Cortex of kidney (tissue), 1 donor: ENCODE measurements around the gene CUBN.

Experiments
- DNase-seq: peaks from one replicate; lab custom pipeline; 2025; lab: John Stamatoyannopoulos, UW

The CUBN gene

DNA sequence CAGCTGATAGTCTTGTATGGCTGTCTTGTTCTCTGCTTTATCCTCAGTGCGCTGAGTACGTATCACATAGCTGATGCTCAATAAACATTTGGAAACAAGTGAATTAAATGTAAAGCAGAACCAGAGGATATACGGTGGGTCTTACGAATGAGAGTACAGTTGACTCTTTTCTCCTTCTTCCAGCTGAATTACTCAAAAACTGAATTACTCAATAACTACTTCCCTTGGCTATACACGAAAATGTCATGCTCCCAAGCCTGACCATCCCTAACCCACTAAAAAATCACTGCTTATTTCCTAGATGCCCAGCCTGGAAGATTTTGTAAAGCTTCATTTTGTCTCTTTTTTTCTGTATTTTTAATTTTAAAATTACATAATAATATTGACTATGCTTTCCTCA lies 309.2 kb downstream of the CUBN start:
- no peak for DNase-seq

DNA sequence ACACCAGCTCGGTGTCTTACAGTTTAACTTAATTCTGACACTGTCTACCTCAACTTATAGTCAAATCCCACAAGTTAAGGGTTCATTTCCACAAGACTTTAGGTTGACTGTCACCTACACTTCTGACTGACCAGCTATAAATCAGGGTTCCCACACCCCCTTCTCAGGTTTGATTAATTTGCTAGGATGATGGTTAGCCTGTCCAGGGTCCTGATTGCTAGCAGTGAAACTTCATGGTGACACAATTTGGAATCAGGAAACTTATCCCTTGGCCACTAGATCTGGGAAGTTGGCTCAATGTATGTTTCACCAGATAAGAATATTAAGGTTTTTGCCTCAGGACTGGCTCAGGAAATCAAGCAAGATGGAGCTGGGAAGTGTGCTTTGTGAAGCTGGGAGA lies 309.6 kb downstream of the CUBN start:
- DNase-seq: no peak

DNA sequence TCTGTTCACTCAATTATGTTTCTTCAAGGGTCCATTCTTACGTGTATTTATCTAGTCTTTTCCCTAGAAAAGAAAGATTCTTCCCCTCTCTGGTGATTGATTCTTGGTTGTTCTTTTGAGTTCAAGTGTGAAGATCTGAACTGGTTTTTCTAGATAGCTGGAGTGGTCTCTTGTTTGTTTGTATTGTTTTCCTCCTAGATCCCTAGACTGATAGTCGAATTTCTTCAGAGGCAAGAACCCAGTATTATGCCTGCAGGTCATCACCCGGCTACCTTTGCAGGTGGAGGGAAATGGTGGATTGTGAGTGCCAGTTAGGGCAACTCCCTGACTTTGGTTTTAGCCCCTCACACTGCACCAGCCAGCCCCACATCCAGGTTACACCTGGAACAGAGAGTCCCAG lies 310.2 kb downstream of the CUBN start:
- DNase-seq: no peak

DNA sequence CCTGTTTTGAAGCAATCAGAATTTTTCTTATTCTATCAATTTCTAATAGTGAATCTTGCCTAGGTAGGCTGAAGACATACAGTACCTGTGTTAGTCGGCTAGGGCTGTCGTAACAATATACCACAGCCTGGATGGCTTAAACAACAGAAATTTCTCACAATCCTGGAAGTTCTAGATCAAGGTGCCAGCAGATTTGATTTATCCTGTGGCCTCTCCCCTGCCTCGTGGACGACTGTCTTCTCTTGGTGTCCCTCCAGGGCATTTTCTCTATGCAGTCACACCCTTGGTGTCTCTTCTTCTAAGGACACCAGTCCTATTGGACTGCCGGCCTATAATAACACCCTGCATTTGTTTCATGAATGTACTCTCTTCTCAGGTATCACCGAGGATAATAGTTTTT lies 310.6 kb downstream of the CUBN start:
- DNase-seq: no peak

DNA sequence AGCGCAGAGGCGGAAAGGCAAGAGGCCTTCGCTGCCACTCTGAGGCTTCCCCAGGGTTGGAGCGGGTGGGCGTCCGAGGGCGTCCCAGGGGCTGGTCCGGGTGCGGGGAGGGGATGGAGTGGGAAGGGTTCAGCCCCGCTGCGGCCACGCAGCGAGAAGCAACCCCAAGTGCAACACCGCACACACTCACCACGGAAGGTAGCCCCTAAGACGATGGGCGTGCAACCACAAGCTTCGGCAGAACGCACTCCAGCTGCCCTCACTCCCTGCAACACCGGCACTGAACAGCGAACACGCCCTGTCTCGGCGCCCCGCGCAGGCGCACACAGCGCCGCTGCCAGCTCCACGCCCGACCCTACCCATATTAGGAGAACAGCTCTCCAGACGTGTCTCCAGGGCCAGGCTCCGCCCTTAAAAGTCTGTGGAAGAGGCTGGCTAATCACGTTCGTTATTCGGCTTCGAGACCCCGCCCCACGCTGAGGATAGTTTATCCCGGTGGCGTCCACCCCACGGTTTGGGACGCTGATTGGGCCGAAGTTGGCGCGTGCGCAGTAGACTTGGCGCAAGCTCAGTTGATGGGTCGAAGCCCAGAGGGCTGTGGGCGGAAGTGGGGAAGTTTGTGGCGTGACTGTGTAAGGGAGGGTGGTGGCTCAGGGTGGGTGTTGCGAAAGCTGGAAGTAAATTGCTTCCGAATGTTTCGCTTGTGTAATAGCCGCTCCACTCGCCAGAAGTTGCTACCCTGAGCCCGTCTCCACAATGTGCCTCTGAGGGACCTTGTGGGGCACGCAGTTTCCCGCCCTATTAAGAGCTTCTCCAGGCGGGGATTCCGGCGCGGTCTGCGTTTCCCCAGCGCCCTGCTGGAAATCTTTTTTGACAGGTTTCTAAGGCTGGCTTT lies 312.2 kb downstream of the CUBN start, which contains the start of gene RSU1:
Gene RSU1, minus strand, starts transcription at position 300 of the 895 bp plus-strand sequence. CDS start 343 bp downstream, outside the sequence.
- peak; percentile 75 for DNase-seq

DNA sequence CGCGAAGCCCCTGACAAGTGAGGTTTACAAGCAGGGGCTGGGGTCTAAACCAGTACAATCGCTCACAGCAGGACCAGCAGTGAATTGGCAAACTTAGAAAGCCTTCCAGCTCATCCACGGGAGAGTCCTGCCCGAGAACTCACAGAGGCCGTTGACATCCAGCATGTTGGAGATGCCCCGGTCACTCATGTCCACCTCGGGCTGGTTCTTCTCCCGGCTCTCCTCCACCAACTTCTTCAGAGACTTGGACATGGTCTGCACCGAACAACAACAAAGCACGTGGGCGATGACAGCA lies 312.8 kb downstream of the CUBN start:
- DNase-seq: no peak

DNA sequence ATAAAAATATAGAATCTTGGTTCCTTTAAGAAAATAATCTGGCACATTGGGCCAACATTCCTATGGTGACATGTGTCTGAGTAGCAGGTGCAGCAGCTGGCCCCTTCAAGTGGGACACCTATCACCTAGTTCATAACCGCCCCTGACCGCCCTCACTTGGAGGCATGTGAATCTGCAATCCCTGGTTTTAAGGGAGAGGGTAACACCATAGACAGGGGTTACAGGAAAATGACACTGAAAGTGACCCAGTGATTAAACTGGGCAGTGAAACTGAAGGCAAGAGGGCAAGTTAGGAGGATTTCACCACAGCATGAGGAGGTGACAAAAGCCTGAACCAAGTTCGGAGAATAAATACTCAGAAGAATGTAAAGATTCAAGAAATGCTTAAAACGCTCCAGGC lies 313.4 kb downstream of the CUBN start:
- DNase-seq: no peak

DNA sequence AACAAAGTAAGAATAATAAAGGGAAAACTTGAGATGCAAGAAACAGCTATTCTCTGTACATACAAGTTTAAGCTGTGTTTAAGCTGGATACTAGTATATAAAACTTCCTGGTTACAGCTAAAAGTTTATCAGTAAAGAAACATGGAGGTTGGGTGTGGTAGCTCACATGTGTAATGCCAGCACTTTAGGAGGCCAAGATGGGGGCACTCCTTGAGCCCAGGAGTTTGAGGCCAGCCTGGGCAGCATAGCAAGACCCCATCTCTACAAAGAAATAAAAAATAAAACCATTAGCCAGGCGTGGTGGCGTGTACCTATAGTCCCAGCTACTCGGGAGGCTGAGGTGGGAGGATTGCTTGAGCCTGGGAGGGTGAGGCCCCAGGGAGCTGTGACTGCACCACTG lies 315.6 kb downstream of the CUBN start:
- DNase-seq: no peak

DNA sequence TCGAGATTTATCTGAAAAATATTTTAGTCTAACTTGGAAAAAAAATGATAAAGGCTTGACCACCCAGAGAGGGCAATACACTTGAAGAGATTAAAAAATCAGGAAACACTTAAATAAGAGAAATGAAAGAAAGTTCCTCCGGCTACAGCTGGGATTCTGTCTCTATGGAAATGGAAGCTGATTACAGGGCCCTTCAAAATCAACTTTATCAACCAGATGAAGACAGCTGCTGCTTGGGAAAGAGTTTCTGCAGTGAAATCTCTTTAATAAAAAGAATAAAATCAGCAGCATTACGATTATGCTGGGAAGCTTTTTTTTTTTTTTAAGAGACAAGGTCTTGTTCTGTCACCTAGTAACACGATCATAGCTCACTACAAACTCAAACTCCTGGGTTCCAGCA lies 316.9 kb downstream of the CUBN start:
- no peak for DNase-seq

DNA sequence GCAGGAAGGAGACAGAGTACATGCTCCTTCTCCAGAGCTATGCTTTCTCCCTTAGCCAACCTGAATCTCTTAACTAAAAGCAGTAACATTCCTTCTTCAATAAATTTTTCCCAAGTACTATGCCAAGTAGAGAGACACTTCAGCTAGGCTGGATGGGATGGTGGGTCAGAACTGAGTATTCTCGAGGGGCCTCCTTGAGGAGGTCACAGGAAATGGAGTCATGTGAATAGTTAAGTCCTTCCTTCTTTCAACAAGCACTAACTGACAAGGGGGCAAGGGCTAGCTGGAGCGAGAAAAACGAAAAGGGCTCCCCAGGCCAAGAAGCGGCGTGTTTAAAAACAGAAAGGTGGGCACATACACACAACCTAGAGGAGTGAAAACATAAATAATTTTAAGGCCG lies 317.8 kb downstream of the CUBN start:
- no peak for DNase-seq

DNA sequence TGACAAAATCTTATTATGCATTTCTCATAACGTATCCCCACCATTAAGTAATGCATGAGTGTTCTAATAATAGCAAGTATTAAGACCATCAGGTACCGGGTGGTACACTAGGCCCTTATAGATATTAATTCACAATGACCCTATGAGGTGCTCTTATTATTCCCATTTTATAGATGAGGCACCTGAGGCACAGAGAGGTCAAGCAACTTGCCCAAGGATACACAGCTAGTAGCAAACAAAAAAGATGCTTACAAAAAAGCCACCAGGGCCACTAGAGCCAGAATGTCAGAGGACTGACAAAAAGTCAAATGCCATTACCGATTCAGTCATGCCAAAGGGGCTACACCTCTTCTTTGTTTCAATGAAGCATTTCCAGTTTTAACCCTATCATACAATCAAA lies 318.3 kb downstream of the CUBN start:
- no peak for DNase-seq

DNA sequence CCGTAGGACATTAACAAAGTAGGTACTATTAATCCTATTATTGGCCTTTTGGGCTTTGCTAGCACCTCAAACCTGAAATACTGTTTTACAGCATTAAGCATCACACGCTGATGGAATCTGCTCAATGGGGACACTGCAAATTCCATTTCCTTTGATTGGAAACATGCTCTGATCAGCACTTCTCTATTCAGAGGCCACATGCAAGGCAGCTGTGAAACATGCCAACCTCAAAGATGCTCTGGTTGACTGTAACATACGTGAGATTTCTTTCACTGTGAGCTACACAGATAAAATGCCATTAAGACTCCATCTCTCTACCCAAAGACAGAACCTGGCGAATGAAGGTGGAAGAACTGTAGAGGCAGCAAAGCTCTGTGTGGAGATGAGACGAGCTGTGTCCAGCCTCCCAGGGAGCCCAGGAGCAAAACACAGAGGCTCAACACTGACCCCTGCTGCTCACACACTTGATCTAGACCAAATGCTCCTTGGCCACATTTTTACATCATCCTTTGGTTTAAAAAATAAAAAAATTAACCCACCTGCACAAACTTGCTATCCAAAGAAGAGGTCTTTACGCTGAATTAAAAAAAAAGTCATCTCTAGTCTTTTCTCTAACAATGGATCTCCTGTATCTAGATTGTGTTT lies 320.4 kb downstream of the CUBN start:
- no peak for DNase-seq

DNA sequence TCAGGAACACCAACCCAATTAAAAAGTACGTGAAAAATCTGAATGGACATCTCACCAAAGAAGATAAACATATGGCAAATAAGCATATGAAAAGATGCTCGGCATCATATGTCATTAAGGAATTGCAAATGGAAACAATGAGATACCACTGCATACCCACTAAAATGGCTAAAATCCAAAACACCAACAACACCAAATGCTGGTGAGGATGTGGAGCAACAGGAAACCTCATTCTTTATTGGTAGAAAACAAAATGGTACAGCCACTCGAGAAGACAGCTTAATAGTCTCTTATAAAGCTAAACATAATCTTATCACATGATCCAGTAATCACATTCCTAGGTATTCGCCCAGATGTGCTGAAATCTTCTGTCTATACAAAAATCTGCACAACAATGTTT lies 325.5 kb downstream of the CUBN start:
- no peak for DNase-seq

DNA sequence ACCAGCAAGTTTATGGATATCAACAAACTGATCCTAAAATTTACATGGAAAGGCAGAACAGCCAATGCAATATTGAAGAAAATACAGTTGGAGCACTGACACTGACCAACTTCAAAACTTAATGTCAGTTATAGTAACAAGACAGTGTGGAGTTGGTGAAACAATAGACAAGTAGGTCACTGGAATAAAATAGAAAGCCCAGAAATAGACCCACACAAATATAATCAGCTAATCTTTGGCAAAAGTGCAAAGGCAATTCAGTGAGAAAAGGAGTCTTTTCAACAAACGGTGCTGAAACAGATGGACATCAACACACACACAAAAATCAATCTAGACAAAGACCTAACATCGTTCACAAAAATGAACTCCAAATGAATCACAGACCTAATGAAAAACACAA lies 326.1 kb downstream of the CUBN start:
- no peak for DNase-seq

DNA sequence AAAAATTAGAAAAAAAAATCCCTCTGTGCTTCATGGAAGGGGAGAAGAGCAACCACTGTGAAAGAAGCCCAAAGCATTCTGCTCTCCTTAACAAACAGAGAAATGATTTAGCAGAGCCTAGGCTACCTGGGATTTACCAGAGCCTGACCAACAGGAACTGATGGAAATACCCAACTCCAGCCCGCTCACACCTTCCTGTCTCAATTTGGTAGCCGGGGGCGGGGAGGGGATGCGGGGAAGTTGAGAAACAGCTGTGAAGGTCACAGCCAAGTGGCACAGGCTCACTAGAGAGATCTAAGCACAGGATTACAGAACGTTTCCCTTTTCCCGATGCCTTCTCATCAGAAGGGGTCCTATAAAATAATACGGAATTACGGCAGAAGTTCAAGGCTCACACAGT lies 330.0 kb downstream of the CUBN start:
- DNase-seq: no peak

DNA sequence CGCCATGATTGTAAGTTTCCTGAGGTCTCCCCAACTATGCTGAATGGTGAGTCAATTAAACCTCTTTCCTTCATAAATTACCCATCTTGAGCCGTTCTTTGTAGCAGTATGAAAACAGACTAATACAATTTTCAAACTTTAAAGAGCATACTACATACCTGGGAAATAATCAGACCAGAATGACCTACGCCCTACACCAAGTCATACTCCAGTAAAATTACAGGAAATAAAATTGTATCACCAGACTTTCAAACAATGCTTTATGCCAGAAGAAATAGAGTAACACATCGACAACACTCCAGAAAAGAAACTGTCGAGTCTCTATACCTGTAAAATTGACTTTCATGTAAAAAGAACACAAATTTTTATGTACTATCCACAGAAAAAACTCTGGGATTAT lies 331.0 kb downstream of the CUBN start:
- DNase-seq: no peak

DNA sequence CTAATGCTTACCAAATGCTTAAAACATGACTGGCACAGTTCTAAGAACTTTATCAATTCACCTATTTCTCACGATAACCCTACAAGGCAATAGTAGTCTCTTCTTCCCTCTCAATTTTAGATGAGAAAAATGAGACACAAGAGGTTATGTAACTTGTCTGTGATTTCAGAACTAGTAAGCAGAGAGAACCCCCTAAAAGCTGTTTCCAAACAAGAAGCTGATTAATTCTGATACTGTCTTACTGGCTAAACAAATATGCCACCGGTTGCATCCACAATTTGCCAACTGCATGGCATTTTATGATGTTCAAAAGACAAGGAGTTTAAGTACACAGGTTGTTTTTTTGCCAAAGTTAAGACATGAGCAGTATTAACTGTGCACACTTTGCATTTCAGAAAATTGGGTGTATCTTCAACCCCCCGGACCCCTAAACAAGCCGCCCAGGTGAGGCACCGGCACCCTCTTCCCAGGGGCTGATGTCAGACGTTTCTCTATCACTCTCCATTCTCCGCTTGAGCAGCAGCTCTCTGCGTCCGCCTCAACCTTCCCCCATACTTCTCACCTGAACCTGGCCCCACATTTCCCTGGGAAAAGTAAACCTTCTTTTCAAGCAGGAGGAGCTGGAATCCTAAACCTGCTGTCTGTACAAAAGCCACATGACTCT lies 334.1 kb downstream of the CUBN start:
- DNase-seq: no peak

DNA sequence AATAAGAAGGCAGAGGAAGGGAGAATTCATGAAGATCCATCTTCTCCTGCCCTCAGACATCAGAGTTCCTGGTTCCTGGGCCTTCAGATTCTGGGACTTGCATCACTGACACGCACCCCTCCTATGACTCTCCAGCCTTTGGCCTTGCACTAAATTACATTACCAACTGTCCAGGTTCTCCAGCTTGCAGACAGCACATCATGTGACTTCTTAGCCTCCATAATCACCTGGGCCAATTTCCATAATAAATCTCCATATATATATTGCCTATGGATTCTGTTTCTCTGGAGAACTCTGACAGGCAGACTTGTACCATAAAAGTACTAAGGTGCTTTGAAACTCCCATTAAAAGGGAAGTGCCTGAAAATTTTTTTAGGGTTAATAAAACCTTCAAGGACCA lies 335.6 kb downstream of the CUBN start:
- DNase-seq: no peak

DNA sequence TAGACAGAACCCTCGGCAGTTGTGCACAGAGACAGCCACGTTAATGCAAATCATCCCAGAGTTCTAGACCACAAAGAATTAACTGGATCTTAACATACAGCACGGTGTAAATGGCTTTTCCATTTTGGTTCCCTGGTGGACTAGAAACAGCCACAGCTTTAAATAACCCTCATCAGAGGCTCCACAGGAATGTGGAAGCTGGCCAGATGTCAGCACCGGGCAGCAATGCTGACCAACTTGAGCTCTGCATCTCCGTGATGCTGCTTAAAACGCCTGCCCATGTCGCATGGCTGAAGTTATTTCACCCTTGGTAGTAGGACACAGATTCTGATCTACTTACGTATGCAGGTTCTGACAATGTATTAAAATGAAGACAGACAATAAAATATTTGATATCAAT lies 336.9 kb downstream of the CUBN start:
- DNase-seq: no peak

DNA sequence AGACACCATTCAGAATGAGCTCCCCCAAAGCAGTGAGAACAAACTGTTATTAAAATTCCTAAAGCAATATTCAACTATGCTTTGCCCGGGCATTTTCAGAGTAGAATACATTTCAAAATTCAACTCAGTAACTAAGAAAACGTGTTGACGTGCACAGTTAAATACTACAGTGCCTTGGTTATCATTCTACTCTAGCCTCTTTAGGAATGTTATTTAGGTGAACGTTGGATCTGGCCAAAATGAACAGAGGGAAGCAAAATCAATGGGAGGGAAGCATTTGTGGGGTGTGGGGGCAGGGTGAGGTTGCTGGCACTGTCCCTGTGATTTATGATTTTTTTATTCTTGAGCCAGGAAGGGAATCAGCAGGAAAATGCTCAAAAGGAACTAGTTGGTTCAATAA lies 339.8 kb downstream of the CUBN start:
- DNase-seq: no peak

DNA sequence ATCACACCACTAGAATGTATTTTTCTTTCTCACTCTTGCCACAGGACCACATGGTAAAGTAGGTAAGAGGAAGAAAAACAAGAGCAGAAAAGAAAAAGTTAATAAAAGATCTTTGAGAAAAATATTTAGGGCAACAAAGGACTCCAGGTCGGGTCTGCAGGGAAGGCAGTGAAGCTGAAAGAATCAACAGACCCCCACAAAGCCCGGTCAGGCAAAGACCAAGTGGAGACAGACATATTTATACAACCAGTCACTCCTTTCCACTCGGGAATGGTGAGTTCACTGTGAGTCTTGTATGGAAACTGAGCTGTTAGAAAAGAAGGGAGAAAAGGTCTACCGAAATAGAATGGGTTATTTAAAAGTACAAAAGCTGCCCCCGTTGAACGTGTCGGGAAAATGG lies 340.4 kb downstream of the CUBN start:
- no peak for DNase-seq

DNA sequence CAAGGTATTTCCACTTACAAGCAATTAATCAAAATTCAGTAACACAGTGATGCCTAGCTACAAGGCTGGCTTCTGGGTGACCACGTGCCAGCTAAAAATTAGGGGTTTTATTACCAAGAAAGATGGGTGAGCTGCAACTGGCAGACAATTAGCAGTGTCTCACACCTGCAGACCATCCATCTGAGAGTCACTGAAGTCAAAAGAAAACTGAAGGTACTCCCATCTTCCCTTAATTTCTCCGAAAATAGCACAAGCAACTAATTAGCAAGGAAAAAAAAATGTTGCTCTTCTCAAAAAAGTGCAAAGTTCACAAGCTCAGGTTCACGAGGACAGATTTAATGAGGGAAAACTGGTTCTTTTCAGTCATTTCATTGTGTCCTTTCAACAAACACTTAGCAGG lies 340.8 kb downstream of the CUBN start:
- DNase-seq: no peak

DNA sequence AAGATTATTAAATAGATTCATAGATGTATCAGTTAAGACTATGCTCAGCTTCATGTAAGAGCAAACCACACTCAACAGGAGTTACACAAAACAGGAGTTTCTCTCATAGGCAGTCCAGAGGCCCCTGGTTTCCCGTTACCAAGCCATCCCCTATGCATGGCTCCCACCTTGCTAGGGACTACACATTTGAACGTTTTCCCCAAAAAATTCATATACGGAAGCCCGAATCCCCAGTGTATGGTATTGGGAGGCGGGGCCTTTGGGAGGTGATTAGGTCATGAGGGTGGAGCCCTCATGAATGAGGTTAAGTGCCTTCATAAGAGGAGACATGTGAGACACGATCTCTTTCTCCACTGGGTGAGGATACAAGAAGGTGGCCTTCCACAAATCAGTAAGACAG lies 341.5 kb downstream of the CUBN start:
- no peak for DNase-seq
